Dermis blood vessel endothelial cell (primary cell): Measurements from ENCODE around the gene HDHD5. TPM values are rescaled to one million over a fixed set of nuclear protein-coding genes. Genes with fewer than 3 reads are reported as not detected.

ENCODE experiments used
- DNase-seq: peaks from one replicate; pipeline ENCODE4 v3.0.0; 2010
- total RNA-seq: library from RNA; depleted of rRNA; stranded (reverse); fragments of >200 nt; gene quantifications from 2 replicates; pipeline ENCODE4 v1.2.3, GENCODE V29; 2014

HDHD5 gene
- total RNA-seq, 1 donor from 2014 or later: 40.2 TPM

DNA sequence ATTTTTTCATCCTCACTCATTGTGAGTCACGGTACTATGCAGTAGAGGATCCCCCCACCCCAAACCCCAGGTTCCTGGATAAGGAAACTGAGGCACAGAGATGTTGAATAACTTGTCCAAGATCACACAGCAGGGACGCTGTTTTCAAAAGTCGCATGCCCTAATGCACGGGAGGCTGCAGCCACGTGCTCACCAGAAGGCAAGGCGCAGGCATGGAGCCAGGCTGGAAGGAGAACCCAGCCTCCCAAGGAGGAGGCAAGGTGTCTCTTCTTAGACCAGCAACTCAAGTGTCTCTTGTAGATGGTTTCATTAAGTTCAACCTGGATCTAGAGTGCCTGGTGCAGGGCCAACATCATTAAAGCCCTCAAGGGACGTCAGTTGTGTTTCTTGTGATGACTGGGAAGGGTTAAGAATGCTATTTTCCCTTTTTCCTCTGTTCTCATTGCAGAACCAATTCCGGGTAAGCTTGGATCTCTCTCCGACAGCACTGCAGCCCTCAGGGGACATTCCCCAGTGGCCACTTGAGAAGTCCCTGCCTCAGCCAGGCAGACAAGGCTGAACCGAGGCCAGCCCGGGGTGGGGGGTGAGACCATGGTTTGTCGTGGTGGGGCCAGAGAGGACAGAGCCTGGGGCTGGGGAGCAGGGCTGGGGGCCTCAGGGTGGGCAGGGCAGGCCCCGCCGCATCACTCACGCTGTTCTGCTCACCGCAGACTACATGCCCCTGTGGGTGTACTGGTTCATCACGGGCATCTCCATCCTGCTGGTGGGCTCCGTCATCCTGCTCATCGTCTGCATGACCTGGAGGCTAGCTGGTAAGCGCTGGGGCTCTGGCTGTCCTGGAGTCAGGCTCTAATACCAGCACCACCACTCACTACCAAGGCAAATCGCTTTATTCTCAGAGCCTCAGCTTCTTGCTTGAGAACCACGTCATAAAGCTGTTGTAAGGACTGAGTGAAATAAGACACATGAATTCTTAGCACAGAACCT is 53.6 kb downstream of the HDHD5 start:
- no peak for DNase-seq

DNA sequence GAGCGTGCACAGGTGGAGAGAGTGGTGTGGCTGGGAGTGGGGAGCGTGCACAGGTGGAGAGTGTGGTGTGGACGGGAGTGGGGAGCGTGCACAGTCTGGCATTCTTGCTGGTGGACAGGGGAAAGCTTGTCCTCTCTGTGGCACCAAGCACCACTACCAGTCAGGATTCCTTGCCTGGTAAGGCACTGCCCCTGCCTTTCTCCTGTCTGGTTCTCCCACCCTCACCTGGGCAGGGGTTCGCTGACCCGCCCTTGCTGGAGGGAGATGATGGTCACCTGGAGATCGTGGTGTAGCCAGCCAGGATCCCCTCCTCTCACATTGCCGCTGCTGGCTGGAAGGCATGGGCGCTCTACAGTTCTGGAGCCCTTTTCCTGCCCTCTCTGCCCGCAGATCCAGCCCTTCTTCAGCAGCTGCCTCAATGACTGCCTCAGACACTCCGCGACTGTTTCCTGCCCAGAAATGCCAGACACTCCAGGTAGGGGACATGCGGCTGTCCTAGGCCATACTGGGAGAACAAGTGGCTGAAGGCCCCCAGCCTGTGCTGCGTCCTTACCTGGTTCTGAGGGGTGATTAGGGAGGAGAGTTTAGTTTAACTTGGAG is 54.6 kb downstream of the HDHD5 start:
- DNase-seq: no peak

DNA sequence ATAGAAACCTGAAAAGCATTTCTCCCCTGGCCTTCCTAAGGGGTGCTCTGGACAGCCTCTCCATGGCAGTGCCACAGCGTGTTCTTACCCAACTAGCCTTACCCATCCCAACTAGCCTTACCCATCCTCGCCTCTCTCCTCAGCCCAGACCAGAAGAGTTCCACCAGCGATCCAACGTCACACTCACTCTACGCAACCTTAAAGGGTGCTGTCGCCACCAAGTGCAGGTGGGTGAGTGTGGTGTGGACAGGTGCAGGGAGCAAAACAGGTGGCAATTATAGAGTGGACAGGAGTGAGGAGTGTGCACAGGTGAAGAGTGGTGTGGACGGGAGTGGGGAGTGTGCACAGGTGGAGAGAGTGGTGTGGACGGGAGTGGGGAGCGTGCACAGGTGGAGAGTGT is 55.7 kb downstream of the HDHD5 start:
- no peak for DNase-seq

DNA sequence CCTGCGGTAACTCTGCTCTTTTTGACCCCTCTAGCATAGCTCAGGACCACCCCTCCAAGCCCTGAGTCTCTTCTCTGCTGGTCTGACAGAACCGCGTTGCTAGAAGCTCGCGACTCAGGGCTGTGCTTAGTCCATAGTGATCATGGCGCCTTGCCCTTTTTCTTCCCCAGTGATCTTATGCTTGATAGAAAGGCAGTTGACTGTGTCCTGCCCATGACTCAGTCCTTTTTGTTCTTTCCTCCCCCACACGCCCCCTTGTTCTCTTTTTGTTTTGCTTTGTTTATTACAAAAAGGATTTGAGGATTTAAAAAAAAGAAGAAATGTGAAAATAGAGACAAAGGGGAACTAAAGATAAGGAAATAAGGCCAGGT is 56.8 kb downstream of the HDHD5 start:
- DNase-seq: no peak

DNA sequence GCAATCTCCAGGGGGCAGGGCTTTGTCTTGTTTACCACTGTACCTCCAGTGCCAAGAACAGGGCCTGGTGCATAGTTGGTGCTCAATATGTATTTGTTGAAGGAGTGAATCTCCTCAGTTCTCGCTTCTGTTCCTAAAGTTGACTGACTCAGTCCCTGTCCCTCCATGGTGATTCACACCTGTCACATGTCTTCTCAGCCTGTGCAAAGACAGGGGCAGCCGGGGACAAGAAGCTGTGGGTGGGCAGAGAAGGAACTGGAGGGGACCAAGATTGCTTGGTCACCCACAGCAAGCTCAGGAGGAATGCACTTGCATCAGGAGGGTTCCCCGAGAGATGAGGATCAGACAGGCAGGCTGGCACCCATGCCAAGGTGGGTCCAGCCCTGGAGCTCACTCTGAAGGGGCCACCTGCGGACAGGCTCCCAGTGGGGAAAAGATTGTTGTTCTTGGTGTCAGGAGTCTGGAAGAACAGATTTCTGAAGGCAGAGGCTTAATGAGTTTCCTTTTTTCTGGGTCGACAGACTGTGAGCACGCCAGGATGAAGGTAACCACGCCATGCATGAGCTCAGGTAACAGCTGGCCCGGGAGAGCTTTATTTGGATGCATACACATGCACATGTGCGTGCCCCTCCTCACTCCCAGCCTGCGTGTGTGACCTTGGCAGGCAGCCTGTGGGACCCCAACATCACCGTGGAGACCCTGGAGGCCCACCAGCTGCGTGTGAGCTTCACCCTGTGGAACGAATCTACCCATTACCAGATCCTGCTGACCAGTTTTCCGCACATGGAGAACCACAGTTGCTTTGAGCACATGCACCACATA is 57.4 kb downstream of the HDHD5 start:
- no peak for DNase-seq

DNA sequence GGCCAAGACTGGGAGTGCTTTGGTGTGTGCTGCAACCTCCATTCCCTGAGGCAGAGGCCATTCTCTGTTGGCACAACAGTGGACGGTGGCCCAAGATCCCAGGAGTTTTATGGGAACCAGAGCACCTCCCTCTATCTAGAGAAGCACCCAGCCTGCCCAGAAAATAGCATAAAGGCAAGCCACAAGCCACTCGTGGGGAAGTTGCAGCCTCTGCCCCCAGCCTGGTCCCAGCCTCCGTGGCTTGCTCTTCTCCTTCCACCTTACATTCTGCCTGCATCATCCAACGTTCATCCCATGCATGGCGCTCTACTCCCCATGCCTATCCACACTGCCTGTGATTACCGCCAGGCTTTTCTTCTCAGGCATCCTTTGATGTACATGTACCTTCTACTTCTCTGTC is 58.5 kb downstream of the HDHD5 start:
- DNase-seq: no peak

DNA sequence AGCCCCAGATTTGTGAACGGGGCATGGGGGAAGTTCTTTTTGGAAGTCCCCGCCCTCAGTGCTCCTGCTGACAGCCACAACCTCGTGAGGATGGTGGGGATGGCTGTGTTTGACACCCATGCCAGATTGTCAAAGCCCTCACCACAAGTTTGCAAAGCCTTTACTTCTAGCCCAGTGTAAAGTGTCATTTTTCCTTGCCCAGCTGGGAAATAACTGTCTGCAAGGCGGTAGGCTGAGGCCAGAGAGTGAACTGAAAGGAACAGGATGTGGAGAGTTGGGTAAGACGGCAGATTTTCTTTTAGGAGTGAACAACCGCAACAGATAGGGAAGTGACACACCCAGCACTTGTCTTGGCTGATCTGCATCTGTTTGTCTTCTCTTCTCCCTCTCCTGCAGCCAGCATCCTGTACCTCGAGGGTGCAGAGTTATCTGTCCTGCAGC is 60.7 kb downstream of the HDHD5 start:
- no peak for DNase-seq

DNA sequence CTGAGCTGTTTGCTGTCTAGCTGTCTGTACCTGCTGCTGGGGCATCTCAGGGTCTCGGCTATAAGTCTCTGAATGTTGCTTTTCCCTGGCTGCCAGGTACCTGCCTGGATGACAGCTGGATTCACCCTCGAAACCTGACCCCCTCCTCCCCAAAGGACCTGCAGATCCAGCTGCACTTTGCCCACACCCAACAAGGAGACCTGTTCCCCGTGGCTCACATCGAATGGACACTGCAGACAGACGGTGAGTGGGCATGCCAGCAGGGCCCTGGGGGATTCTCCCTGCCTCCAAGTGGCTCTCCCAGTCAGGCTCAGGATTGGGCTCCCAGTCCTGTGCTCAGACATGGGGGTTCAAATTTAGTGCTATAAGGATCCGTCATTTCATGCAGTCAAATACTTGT is 61.4 kb downstream of the HDHD5 start:
- DNase-seq: no peak

DNA sequence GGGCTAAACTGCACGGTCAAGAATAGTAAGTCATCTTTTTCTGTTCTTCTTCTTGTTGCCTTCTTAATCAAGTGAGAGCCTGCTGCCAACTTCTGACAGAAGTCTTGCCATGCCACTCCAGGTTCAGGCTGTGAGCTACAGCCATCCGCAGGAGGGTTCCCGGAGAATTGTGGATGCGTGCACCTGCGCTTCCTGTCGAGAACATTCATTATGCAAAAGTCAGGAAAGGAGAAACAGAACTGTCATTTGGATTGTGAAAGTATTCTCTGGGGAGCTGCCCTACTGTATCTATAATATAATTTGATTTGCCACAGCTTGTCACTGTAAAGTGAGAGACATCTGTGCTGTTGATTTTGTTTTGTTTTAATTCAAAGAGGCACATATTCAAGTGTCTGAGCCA is 62.0 kb downstream of the HDHD5 start:
- DNase-seq: no peak

DNA sequence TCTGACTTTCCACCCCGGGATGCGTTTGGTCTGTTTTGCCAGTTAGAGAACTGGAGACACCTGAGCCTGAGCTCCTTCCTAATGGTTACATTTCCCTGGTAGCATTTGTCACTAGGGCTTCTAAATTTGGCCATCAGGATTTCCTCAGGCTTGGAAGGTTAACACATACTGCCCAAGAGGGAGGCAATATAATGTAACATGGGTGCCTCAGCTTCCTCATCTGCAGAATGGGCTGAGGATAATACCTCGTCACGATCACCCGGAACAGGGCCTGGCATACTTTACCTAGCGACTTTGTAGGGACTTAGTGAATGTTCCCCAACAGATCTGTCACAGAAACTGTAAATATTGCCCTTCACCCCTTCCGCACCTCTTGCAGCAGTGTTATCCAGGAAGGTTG is 63.0 kb downstream of the HDHD5 start:
- DNase-seq: no peak

DNA sequence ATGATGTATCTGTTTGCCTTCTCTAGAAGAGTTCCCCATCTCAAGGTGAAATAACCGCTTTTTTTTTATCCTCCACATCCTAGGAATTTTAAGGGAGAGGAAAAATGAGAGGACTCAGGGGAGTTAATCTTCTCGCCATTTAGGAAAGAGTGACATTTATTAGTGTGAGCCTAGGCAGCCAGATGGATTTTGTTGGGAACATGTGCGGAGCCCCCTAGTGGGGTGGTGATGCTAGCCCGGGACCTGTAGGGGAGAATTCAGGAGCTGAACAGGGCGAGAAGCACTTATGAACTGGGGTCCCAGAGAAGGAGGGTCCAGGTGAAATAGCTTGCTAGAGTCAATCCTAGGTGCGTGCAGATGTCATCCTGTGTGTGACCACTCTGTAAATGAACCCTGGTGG is 63.5 kb downstream of the HDHD5 start:
- peak; percentile 37 for DNase-seq

DNA sequence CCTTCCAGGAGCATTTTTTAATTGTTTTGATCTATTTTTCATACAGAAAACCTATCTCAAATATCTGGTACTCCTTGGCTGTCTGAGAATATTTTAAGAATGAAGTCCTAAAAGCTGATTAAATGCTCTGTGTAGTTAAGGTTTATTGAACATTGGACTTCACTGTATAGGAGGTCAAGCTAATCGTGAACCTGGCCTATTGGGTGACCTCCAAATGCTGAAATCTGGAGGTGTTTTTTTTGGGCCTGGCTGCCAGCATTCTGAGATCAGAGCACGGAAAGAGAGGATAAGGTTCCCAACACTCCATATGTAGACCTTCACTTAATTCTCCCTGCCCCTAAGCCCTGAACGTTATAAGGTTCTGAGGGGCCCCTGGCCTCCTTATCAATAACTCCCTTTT is 66.0 kb downstream of the HDHD5 start:
- no peak for DNase-seq

DNA sequence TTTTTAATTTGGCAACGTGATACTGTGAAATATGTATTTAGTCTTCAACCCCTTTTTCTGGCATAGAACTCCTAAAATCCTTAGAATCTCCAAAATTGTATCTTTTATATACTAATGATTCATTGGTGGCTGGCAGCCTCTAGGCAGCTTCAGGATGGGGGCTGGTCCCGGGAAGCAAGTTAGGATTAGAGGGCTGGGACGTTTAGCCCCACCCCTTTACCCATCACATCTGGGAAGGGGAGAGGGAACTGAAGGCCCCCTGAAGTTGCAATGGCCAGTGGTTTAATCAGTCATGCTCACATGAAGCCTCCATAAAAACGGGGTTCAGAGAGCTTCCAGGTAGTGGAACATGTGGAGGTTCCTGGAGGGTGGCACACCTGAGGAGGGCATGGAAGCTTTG is 67.2 kb downstream of the HDHD5 start:
- no peak for DNase-seq

DNA sequence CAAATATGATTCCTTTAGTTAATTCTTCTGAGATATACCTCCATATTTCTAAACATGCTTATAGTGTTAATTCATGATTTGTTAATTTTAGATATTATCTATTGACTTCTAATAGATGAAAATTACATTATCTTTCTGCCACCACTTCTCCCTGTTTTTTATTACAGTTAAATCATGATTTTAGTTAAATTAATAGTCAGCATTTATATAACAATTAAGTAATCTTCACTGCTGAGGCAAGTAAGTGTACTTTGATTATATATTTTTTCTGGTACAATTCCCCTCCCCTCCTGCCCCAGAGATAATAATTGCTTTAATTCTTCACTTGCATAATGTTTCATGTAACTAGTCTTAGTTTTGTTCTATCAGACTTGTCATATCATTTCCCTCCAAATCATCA is 68.5 kb downstream of the HDHD5 start:
- DNase-seq: no peak

Other genes starting within 250 kb of the HDHD5 start
- gene GAB4, start 151.1 kb downstream of the HDHD5 start, total RNA-seq: not detected in 2 replicates
- 6.1 TPM in 2 replicates for gene IL17RA, start 74.3 kb downstream of the HDHD5 start, total RNA-seq
- gene TMEM121B, start 37.9 kb downstream of the HDHD5 start, total RNA-seq: 0.05 and 0.17 TPM in 2 replicates
- gene ADA2, start 60.2 kb upstream of the HDHD5 start, total RNA-seq: 5.3 and 8.9 TPM in 2 replicates
- 0.05 and 0.17 TPM in 2 replicates for gene CECR2, start 210.2 kb upstream of the HDHD5 start, total RNA-seq